ENCODE measurements around the gene NUP98. TPM values are rescaled to one million over a fixed set of nuclear protein-coding genes. Genes with fewer than 3 reads are reported as not detected.
"Not testable (repeated sequence)": the region's sequence is repeated elsewhere in the genome, so short reads cannot be mapped to it uniquely, and the experiment has no call there.

NUP98 gene
- total RNA-seq, 2 donors from 2014 or later = 98.0 to 131 TPM

- H3K36me3 Mint-ChIP-seq = peaks cover 4 to 37% of the 10 kb centered on the region in 2 donors
- H3K9me3 Mint-ChIP-seq = no peaks in the 10 kb centered on the region
- DNase-seq (ENCODE audit: low spot score in 2 of 2) (no peak), ATAC-seq (no peak)
- H3K27ac Mint-ChIP-seq = peak overlapping the region in 1 of 2 donors; percentile 79
These were observed 10.4 kb downstream of the NUP98 start for GRCh38 chr11:3786781-3787428.

GRCh38 chr11:3783611-3784010, 13.7 kb downstream of the NUP98 start:
- DNase-seq (ENCODE audit: low spot score in 2 of 2) = no peak
- Mint-ChIP-seq H3K36me3 (peaks cover 7 to 45% of the 10 kb centered on the region in 2 donors), H3K9me3 (no peaks in the 10 kb centered on the region), H3K27ac (peak overlapping the region in 1 of 2 donors; percentile 86)
- no peak for ATAC-seq

- peaks cover 8 to 51% of the 10 kb centered on the region in 2 donors for H3K36me3 Mint-ChIP-seq
- no peak for DNase-seq (ENCODE audit: low spot score in 2 of 2)
These were observed 14.4 kb downstream of the NUP98 start for GRCh38 chr11:3782963-3783362.

GRCh38 chr11:3781423-3781822, 15.9 kb downstream of the NUP98 start:
- no peak for DNase-seq (ENCODE audit: low spot score in 2 of 2)
- peak overlapping the region in 1 of 2 donors; percentile 92 for H3K27ac Mint-ChIP-seq
- H3K36me3 Mint-ChIP-seq = peaks cover 8 to 49% of the 10 kb centered on the region in 2 donors
- no peak for ATAC-seq
- H3K9me3 Mint-ChIP-seq = no peaks in the 10 kb centered on the region

More at GRCh38 chr11:3782963-3783362, 14.4 kb downstream of the NUP98 start:
- no peak for ATAC-seq
- Mint-ChIP-seq H3K9me3 (no peaks in the 10 kb centered on the region), H3K27ac (peak overlapping the region in 1 of 2 donors; percentile 86)

- DNase-seq (ENCODE audit: low spot score in 2 of 2) = no peak
- H3K9me3 Mint-ChIP-seq = no peaks in the 10 kb centered on the region
- ATAC-seq = no peak
- peak overlapping the region in 1 of 2 donors; percentile 50 for H3K27ac Mint-ChIP-seq
- H3K36me3 Mint-ChIP-seq = peaks cover 13 to 22% of the 10 kb centered on the region in 2 donors
These were observed 21.5 kb downstream of the NUP98 start for GRCh38 chr11:3775736-3776406.

GRCh38 chr11:3773180-3773579, 24.2 kb downstream of the NUP98 start:
- no peak for DNase-seq (ENCODE audit: low spot score in 2 of 2)
- ATAC-seq = no peak
- peaks cover 11 to 19% of the 10 kb centered on the region in 2 donors for H3K36me3 Mint-ChIP-seq
- no peaks in the 10 kb centered on the region for H3K9me3 Mint-ChIP-seq
- no peak overlapping the region for H3K27ac Mint-ChIP-seq

- ATAC-seq = no peak
- peaks cover 11 to 28% of the 10 kb centered on the region in 2 donors for H3K36me3 Mint-ChIP-seq
- H3K27ac Mint-ChIP-seq = no peak overlapping the region
- DNase-seq (ENCODE audit: low spot score in 2 of 2) = no peak
- H3K9me3 Mint-ChIP-seq = no peaks in the 10 kb centered on the region
These were observed 29.8 kb downstream of the NUP98 start for GRCh38 chr11:3767536-3767935.

GRCh38 chr11:3766836-3767235, 30.5 kb downstream of the NUP98 start:
- not testable (repeated sequence) for H3K9me3 Mint-ChIP-seq; DNase-seq (ENCODE audit: low spot score in 2 of 2); ATAC-seq
- Mint-ChIP-seq H3K27ac (peak overlapping the region in 1 of 2 donors; percentile 68), H3K36me3 (peaks cover 11 to 33% of the 10 kb centered on the region in 2 donors)

GRCh38 chr11:3764266-3764665, 33.1 kb downstream of the NUP98 start:
- no peak for ATAC-seq
- H3K9me3 Mint-ChIP-seq = no peaks in the 10 kb centered on the region
- no peak overlapping the region for H3K27ac Mint-ChIP-seq
- peaks cover 0 to 26% of the 10 kb centered on the region in 2 donors for H3K36me3 Mint-ChIP-seq
- DNase-seq (ENCODE audit: low spot score in 2 of 2) = no peak

- ATAC-seq (no peak), DNase-seq (ENCODE audit: low spot score in 2 of 2) (no peak)
- Mint-ChIP-seq H3K27ac (no peak overlapping the region), H3K9me3 (no peaks in the 10 kb centered on the region), H3K36me3 (peaks cover 0 to 13% of the 10 kb centered on the region in 2 donors)
These were observed 42.2 kb downstream of the NUP98 start for GRCh38 chr11:3755151-3755550.

- Mint-ChIP-seq H3K27ac (no peak overlapping the region), H3K36me3 (peaks cover 0 to 13% of the 10 kb centered on the region in 2 donors), H3K9me3 (no peaks in the 10 kb centered on the region)
- DNase-seq (ENCODE audit: low spot score in 2 of 2) (no peak), ATAC-seq (no peak)
These were observed 44.2 kb downstream of the NUP98 start for GRCh38 chr11:3753110-3753509.

- no peak for DNase-seq (ENCODE audit: low spot score in 2 of 2)
- Mint-ChIP-seq H3K36me3 (peaks cover 0 to 11% of the 10 kb centered on the region in 2 donors), H3K9me3 (no peaks in the 10 kb centered on the region), H3K27ac (no peak overlapping the region)
- no peak for ATAC-seq
These were observed 49.6 kb downstream of the NUP98 start for GRCh38 chr11:3747704-3748103.

GRCh38 chr11:3745161-3745560, 52.2 kb downstream of the NUP98 start:
- H3K27ac Mint-ChIP-seq = no peak overlapping the region
- H3K36me3 Mint-ChIP-seq = peaks cover 10 to 12% of the 10 kb centered on the region in 2 donors
- ATAC-seq (no peak), DNase-seq (ENCODE audit: low spot score in 2 of 2) (no peak)
- H3K9me3 Mint-ChIP-seq = no peaks in the 10 kb centered on the region

GRCh38 chr11:3738723-3739122, 58.6 kb downstream of the NUP98 start:
- Mint-ChIP-seq H3K9me3 (no peaks in the 10 kb centered on the region), H3K36me3 (peaks cover 10 to 15% of the 10 kb centered on the region in 2 donors), H3K27ac (no peak overlapping the region)
- DNase-seq (ENCODE audit: low spot score in 2 of 2) = no peak
- no peak for ATAC-seq

GRCh38 chr11:3738241-3738640, 59.1 kb downstream of the NUP98 start:
- no peaks in the 10 kb centered on the region for H3K9me3 Mint-ChIP-seq
- H3K27ac Mint-ChIP-seq = no peak overlapping the region
- peaks cover 10 to 15% of the 10 kb centered on the region in 2 donors for H3K36me3 Mint-ChIP-seq
- no peak for ATAC-seq
- DNase-seq (ENCODE audit: low spot score in 2 of 2) = no peak

GRCh38 chr11:3737386-3737933, 59.9 kb downstream of the NUP98 start:
- Mint-ChIP-seq H3K36me3 (peaks cover 10 to 15% of the 10 kb centered on the region in 2 donors), H3K27ac (no peak overlapping the region)
- ATAC-seq = no peak

GRCh38 chr11:3736816-3737215, 60.5 kb downstream of the NUP98 start:
- Mint-ChIP-seq H3K27ac (no peak overlapping the region), H3K9me3 (no peaks in the 10 kb centered on the region), H3K36me3 (peaks cover 7 to 20% of the 10 kb centered on the region in 2 donors)
- ATAC-seq (no peak), DNase-seq (ENCODE audit: low spot score in 2 of 2) (no peak)

More at GRCh38 chr11:3737386-3737933, 59.9 kb downstream of the NUP98 start:
- DNase-seq (ENCODE audit: low spot score in 2 of 2) = no peak
- no peaks in the 10 kb centered on the region for H3K9me3 Mint-ChIP-seq

Measured in activated naive CD4-positive, alpha-beta T cell treated with anti-CD3 and anti-CD28 coated beads, Interleukin-2, amount 50 U/mL, for 72 hours (primary cell).